ENCODE results near the gene AKAP5.

DNA sequence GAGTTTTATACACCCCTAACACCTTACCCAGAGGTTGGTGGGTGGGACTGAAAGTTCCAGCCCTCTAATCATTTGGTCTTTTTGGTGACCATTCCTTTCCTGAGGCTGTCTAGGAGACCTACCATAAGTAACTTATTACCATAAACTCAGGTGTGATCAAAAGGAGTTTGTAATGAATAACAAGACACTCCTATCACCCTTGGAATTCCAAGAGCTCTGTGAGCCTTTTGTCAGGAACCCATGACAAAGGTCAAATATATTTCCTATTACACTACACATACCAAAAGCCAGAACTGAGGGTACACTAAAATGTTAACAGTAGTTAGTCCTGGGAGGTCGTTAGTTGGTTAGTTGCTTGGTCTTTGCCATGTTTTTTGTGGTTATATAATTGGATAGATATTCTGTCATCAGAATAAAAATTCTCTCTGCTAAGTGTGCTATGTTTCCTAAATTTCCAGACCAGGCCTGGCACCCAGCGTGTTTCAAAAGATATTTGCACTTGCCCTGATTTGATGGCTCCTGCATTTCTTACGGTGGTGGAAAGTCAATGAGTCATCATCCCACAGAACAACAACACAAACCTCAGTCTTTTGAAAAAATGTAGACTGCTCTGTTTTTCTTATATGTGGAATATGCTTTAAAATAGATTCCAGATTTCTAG is 27.0 kb upstream of the AKAP5 start:
- TF ChIP-seq, protein P1, sequence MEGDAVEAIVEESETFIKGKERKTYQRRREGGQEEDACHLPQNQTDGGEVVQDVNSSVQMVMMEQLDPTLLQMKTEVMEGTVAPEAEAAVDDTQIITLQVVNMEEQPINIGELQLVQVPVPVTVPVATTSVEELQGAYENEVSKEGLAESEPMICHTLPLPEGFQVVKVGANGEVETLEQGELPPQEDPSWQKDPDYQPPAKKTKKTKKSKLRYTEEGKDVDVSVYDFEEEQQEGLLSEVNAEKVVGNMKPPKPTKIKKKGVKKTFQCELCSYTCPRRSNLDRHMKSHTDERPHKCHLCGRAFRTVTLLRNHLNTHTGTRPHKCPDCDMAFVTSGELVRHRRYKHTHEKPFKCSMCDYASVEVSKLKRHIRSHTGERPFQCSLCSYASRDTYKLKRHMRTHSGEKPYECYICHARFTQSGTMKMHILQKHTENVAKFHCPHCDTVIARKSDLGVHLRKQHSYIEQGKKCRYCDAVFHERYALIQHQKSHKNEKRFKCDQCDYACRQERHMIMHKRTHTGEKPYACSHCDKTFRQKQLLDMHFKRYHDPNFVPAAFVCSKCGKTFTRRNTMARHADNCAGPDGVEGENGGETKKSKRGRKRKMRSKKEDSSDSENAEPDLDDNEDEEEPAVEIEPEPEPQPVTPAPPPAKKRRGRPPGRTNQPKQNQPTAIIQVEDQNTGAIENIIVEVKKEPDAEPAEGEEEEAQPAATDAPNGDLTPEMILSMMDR (IDR thresholded peaks at IDR 0.05 in 4 of 5, conservative IDR thresholded peaks at IDR 0.05 in 1 of 5) = no peak
- TF ChIP-seq POLR2A (IDR thresholded peaks at IDR 0.05) = no peak
